Stomach (tissue), 9 donors: ENCODE results near the gene IL9R. TPM values are rescaled to one million over a fixed set of nuclear protein-coding genes. Genes with fewer than 3 reads are reported as not detected.
"Not testable (repeated sequence)": the region's sequence is repeated elsewhere in the genome, so short reads cannot be mapped to it uniquely, and the experiment has no call there.

Source experiments
- DNase-seq, 2 donors: peaks; one replicate each; pipeline versions ENCODE4 v3.0.0 to v3.0.0-alpha.2; 2013 to 2019
- H3K27ac ChIP-seq, 5 donors: fragments of 200-600 bp in 4 of 5; sonication (generic) in 4 of 5; one replicate each; pipeline ENCODE4 v1.5.1; 2013 to 2019; ENCODE audit warnings: mild to moderate bottlenecking in 1 of 5, moderate library complexity in 1 of 5
- H3K27me3 ChIP-seq, 3 donors: fragments of 200-600 bp; sonication (generic); one replicate each; pipeline ENCODE4 v1.5.1; 2017 to 2019; ENCODE audit warnings: mixed run types in 1 of 3
- H3K36me3 ChIP-seq, 4 donors: fragments of 200-600 bp; sonication (generic); 1 replicate in 3 of 4; 2 replicates in 1 of 4; pipeline ENCODE4 v1.5.1; 2016 to 2019
- H3K4me1 ChIP-seq, 4 donors: fragments of 200-600 bp; sonication (generic); one replicate each; pipeline ENCODE4 v1.5.1; 2016 to 2019
- H3K4me3 ChIP-seq, 4 donors: fragments of 200-600 bp; sonication (generic) in 3 of 4; one replicate each; pipeline ENCODE4 v1.5.1; 2016 to 2019; ENCODE audit warnings: mild to moderate bottlenecking in 1 of 4
- H3K9me3 ChIP-seq, 4 donors: fragments of 200-600 bp; sonication (generic); one replicate each; pipeline ENCODE4 v1.5.1; 2016 to 2019
- EP300 ChIP-seq: sonication (generic); formaldehyde crosslinking; IDR thresholded peaks from one replicate; pipeline ENCODE4 v1.6.1; 2017; ENCODE audit warnings: antibody characterized with exemption
- POLR2A ChIP-seq, 4 donors: fragments of 450-650 bp; IDR thresholded peaks; one replicate each; pipeline ENCODE4 v1.6.1; 2016; ENCODE audit warnings: antibody characterized with exemption in 4 of 4, control low read depth in 2 of 4, mild to moderate bottlenecking in 1 of 4, moderate library complexity in 1 of 4
- POLR2AphosphoS5 ChIP-seq, 3 donors: sonication (generic); formaldehyde crosslinking; IDR thresholded peaks; one replicate each; pipeline ENCODE4 v1.6.1; 2016; ENCODE audit warnings: antibody characterized with exemption in 3 of 3
- WGBS, 5 donors: extraction: QIAGEN DNeasy Blood & Tissue Kit in 3 of 5; methylation state at CpG; one replicate each; pipeline versions ENCODE4 v1.1.5 to v1.1.7; 2013 to 2018; 5-methylcytosine and 5-hydroxymethylcytosine counted together
- intact Hi-C: fragments of 100-400 bp; cut with DNase I; formaldehyde crosslinking; loops from one replicate; pipeline ENCODE4 v1.15.1; 2023; ENCODE audit warnings: low total_unique reads
- polyA plus RNA-seq, 3 donors: library from polyadenylated mRNA; stranded (reverse); fragments of 200-250 nt; gene quantifications; one replicate each; pipeline ENCODE4 v1.2.3, GENCODE V29; 2013
- total RNA-seq, 5 donors: library from RNA; depleted of rRNA; stranded (reverse); fragments of >200 nt; gene quantifications; one replicate each; pipeline versions ENCODE4 v1.1.0 to v1.2.3, GENCODE V29; 2014 to 2016
- TF ChIP-seq, protein P1 (sequence below), 7 experiments: fragments of 450-650 bp in 4 of 7; fragments of 200-600 bp in 3 of 7; sonication (generic) in 3 of 7; IDR thresholded peaks; one replicate each; pipeline ENCODE4 v1.5.1; 2016 to 2019; ENCODE audit warnings: antibody characterized with exemption in 7 of 7, control low read depth in 2 of 7, mild to moderate bottlenecking in 1 of 7
- donor health status: healthy with polysubstance abuse.
- donor health status: Bipolar disorder and iron deficiency.
- donor health status: healthy.

IL9R gene
- total and polyA plus RNA-seq, 8 donors, result 0.25 to 9.8 (median 0.52) TPM; not detected in 2

DNA sequence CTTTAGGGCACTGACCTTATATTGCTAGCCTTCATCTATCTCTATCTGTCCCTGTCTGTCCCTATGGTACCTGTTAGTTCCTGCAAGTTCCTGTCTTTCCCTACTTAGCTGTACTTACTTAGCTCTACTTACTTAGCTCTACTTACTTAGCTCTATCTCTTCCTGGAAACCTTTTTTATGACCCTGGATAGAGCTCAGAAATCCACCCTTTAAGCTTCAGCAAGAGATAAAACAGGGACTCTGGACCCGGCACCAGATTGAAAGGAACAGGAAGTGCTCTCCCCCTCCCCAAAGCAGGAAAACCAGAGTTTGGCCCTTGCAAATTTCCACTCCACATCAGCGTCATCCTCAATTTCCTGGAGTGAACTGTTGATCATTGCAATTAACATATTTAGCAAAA, 12.3 kb upstream of the IL9R start:
- Histone ChIP-seq H3K4me1 (no peaks in the 10 kb centered on the region), H3K36me3 (no peaks in the 10 kb centered on the region), H3K9me3 (peaks cover 3 to 26% (median 21%) of the 10 kb centered on the region in 4 donors), H3K27me3 (no peaks in the 10 kb centered on the region), H3K27ac (no peak overlapping the region), H3K4me3 (no peak overlapping the region)
- WGBS, 5 donors, result 51 to 67% (median 55%) methylated on average over 2 of the region's 2 CpGs
- no peak for TF ChIP-seq POLR2AphosphoS5 (IDR thresholded peaks at IDR 0.05)
- TF ChIP-seq, protein P1, sequence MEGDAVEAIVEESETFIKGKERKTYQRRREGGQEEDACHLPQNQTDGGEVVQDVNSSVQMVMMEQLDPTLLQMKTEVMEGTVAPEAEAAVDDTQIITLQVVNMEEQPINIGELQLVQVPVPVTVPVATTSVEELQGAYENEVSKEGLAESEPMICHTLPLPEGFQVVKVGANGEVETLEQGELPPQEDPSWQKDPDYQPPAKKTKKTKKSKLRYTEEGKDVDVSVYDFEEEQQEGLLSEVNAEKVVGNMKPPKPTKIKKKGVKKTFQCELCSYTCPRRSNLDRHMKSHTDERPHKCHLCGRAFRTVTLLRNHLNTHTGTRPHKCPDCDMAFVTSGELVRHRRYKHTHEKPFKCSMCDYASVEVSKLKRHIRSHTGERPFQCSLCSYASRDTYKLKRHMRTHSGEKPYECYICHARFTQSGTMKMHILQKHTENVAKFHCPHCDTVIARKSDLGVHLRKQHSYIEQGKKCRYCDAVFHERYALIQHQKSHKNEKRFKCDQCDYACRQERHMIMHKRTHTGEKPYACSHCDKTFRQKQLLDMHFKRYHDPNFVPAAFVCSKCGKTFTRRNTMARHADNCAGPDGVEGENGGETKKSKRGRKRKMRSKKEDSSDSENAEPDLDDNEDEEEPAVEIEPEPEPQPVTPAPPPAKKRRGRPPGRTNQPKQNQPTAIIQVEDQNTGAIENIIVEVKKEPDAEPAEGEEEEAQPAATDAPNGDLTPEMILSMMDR (IDR thresholded peaks at IDR 0.05), result no peak
- no peak for TF ChIP-seq EP300
- TF ChIP-seq POLR2A (IDR thresholded peaks at IDR 0.05), result no peak
- intact Hi-C loops, result no loop called here
- DNase-seq, result no peak

DNA sequence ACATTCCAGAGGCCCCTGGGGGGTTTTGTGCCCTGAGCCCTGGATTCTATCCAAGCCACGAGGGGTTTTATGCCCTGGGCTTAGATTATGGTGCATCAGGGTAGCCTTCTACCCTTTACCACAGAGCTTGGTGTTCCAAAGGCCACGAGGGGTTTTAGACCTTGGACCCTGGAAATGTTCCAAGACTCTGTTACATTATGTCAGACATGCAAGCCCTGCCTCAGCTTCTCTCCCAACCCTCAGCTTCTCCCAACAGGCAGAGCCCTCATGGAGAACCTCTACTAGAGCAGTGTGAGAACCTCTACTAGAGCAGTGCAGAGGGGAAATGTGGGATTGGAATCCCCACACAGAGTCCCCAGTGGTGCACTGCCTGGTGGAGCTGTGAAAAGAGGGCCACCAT, 10.5 kb upstream of the IL9R start:
- H3K27me3 ChIP-seq, H3K4me3 ChIP-seq, H3K27ac ChIP-seq, DNase-seq, H3K36me3 ChIP-seq, intact Hi-C loops, H3K4me1 ChIP-seq: not testable (repeated sequence)
- H3K9me3 ChIP-seq, result peaks cover 3 to 26% (median 21%) of the 10 kb centered on the region in 4 donors
- WGBS, 5 donors, result 17 to 42% (median 23%) methylated on average over 2 of the region's 2 CpGs

DNA sequence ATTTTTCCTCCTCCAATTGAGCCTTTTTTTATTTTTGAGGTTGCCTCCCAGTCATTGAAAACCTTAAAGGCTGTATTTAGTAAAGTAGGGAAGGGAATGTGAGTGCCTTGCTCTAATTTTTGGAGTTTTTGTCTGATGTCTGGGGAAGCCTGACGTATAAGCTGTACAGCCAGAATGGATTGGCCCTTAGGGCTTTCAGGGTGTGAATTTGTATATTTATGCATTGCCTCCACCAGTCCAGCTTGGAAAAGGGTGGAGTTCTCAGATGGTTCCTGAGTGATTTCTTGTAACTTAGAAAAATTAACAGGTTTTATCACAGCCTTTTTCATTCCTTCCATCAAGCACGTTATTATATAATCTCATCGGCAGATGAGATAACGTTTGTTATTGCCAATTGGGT, 8.6 kb upstream of the IL9R start:
- Histone ChIP-seq H3K4me3 (no peak overlapping the region), H3K27me3 (no peaks in the 10 kb centered on the region), H3K9me3 (peaks cover 3 to 13% (median 7%) of the 10 kb centered on the region in 4 donors), H3K27ac (no peak overlapping the region), H3K36me3 (no peaks in the 10 kb centered on the region), H3K4me1 (no peaks in the 10 kb centered on the region)
- WGBS, 5 donors, result 62 to 83% (median 78%) methylated on average over 4 of the region's 4 CpGs
- TF ChIP-seq, protein P1 (IDR thresholded peaks at IDR 0.05), result no peak
- no peak for TF ChIP-seq EP300
- TF ChIP-seq POLR2AphosphoS5 (IDR thresholded peaks at IDR 0.05), result no peak
- no peak for TF ChIP-seq POLR2A (IDR thresholded peaks at IDR 0.05)
- no peak for DNase-seq
- intact Hi-C loops, result no loop called here

DNA sequence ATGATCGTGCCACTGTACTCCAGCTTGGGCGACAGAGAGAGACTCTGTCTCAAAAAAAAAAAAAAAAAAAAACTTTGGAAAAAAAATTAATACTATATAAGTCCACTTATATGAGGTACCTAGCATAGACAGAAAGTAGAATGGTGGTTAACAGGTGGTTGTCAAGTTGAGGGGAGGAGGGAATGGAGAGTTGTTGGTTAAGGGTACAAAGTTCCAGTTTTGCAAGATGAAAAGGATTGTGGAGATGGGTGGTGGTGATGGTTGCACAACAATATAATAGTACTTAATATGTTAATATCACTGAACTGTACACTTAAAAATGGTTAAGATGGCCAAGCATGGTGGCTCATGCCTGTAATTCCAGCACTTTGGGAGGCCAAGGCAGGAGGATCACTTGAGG, 4.1 kb upstream of the IL9R start:
- WGBS, 5 donors, result 70 to 91% (median 84%) methylated on average over 2 of the region's 2 CpGs
- Histone ChIP-seq H3K4me1 (no peaks in the 10 kb centered on the region), H3K4me3 (no peak overlapping the region), H3K9me3 (no peaks in the 10 kb centered on the region), H3K27ac (no peak overlapping the region), H3K36me3 (no peaks in the 10 kb centered on the region), H3K27me3 (no peaks in the 10 kb centered on the region)
- intact Hi-C loops, result no loop called here
- TF ChIP-seq POLR2AphosphoS5 (IDR thresholded peaks at IDR 0.05) (no peak), EP300 (no peak), POLR2A (IDR thresholded peaks at IDR 0.05) (no peak)
- TF ChIP-seq, protein P1 (IDR thresholded peaks at IDR 0.05), result no peak
- DNase-seq, result no peak

DNA sequence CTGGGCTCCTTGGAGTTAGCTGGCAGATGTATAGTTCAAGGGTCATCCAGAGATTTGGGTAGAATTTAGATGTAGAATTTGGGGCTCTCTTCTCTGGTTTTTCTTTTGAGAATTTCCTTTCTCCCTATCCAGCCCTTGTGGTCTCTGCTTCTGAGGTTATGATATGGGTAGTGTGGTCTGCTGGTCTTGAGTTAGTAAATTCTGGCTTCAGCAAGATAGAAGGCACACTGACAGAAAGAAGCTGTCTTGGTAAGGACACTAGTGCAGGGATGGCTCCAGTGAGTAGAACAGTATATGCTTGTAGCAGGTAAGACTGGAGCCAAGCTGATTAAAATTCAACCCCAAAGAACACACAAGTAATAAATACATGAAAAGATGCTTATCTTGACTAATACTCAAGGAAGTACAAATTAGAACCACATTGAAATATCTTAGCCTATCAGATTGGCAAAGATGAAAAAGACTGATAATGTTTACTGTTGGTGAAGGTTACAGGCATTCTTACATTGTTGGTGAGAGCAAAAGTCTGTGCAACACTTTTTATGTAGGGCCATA, 2.1 kb upstream of the IL9R start:
- H3K27ac ChIP-seq, result no peak overlapping the region
- H3K4me3 ChIP-seq, result no peak overlapping the region
- intact Hi-C loops, result no loop called here
- no peak for TF ChIP-seq EP300
- TF ChIP-seq, protein P1 (IDR thresholded peaks at IDR 0.05), result no peak
- TF ChIP-seq POLR2A (IDR thresholded peaks at IDR 0.05), result no peak
- no peak for TF ChIP-seq POLR2AphosphoS5 (IDR thresholded peaks at IDR 0.05)
- DNase-seq, result no peak
- no peaks in the 10 kb centered on the region for H3K36me3 ChIP-seq
- no peaks in the 10 kb centered on the region for H3K9me3 ChIP-seq
- no peaks in the 10 kb centered on the region for H3K27me3 ChIP-seq
- no peaks in the 10 kb centered on the region for H3K4me1 ChIP-seq
